Lower lobe of right lung (tissue), 2 donors: ENCODE data around the gene SMPD3. TPM values are rescaled to one million over a fixed set of nuclear protein-coding genes. Genes with fewer than 3 reads are reported as not detected.

Experiments used
- ATAC-seq, 2 donors: fragments of 200-7000 bp; cut with Tn5 transposase; one replicate each; pipeline ENCODE4 v1.9.1; 2020 to 2022; ENCODE audit warnings: mild to moderate bottlenecking in 2 of 2, moderate library complexity in 2 of 2
- DNase-seq: peaks from one replicate; pipeline ENCODE4 v3.0.0-alpha.2; 2020
- H3K27ac ChIP-seq: fragments of 200-600 bp; one replicate; pipeline ENCODE4 v1.8.0; 2022
- H3K27me3 ChIP-seq: fragments of 200-600 bp; one replicate; pipeline ENCODE4 v1.8.0; 2022; ENCODE audit warnings: low read depth
- H3K36me3 ChIP-seq: fragments of 200-600 bp; one replicate; pipeline ENCODE4 v1.8.0; 2022; ENCODE audit warnings: mild to moderate bottlenecking
- H3K4me1 ChIP-seq: fragments of 200-600 bp; one replicate; pipeline ENCODE4 v1.8.0; 2022
- H3K4me3 ChIP-seq: fragments of 200-600 bp; one replicate; pipeline ENCODE4 v1.8.0; 2022; ENCODE audit warnings: mild to moderate bottlenecking
- H3K9me3 ChIP-seq: fragments of 200-600 bp; one replicate; pipeline ENCODE4 v1.8.0; 2022
- intact Hi-C: fragments of 100-400 bp; cut with DNase I; formaldehyde crosslinking; loops from one replicate; pipeline ENCODE4 v1.11.0; 2022
- total RNA-seq: library from RNA; stranded (reverse); fragmentation: NEBNext Ultra II Directional; extraction: Animal tissue kit (Norgen Biotek cat#: 25700); gene quantifications from one replicate; pipeline ENCODE4 v1.2.1, GENCODE V29; 2021
- TF ChIP-seq, protein P1 (sequence below): fragments of 200-600 bp; IDR thresholded peaks from one replicate; pipeline ENCODE4 v1.8.0; 2022; ENCODE audit warnings: antibody characterized with exemption, mild to moderate bottlenecking
- donor health status: DM: no; HTN: yes; CAD: no; lungs with severe emphysema.

Gene SMPD3
- total RNA-seq, 1 donor from 2014 or later: 3.6 TPM

GRCh38 chr16:68368301-68368888 lies 79.9 kb downstream of the SMPD3 start:
- peaks cover 28% of the 10 kb centered on the region for H3K4me1 ChIP-seq
- intact Hi-C loops: no loop called here
- H3K27me3 ChIP-seq: no peaks in the 10 kb centered on the region
- H3K36me3 ChIP-seq: no peaks in the 10 kb centered on the region
- no peaks in the 10 kb centered on the region for H3K9me3 ChIP-seq
- no peak overlapping the region for H3K27ac ChIP-seq
- TF ChIP-seq, protein P1, sequence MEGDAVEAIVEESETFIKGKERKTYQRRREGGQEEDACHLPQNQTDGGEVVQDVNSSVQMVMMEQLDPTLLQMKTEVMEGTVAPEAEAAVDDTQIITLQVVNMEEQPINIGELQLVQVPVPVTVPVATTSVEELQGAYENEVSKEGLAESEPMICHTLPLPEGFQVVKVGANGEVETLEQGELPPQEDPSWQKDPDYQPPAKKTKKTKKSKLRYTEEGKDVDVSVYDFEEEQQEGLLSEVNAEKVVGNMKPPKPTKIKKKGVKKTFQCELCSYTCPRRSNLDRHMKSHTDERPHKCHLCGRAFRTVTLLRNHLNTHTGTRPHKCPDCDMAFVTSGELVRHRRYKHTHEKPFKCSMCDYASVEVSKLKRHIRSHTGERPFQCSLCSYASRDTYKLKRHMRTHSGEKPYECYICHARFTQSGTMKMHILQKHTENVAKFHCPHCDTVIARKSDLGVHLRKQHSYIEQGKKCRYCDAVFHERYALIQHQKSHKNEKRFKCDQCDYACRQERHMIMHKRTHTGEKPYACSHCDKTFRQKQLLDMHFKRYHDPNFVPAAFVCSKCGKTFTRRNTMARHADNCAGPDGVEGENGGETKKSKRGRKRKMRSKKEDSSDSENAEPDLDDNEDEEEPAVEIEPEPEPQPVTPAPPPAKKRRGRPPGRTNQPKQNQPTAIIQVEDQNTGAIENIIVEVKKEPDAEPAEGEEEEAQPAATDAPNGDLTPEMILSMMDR: no peak
- DNase-seq: no peak
- H3K4me3 ChIP-seq: no peak overlapping the region
- no peak for ATAC-seq

DNA sequence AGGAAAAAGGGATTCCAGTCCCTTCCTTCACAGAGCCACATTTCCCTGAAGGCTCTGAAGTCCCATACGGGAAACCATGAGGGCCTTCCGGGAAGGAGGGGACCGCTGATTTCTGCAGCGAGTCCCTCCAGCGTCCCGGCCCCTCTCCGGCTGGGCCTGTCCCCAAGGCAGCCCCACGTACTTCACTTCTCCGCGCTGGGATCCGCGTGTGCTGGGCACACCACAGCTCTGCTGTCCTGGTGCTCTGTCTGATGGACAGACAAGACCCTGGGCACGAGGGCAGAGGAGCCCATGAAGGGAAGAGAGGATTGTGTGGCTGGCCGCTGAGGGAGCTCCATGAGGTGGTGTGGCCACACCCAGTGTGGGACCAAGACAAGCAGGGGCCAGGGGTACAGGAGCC lies 80.4 kb downstream of the SMPD3 start:
- Histone ChIP-seq H3K27me3 (no peaks in the 10 kb centered on the region), H3K9me3 (no peaks in the 10 kb centered on the region), H3K36me3 (no peaks in the 10 kb centered on the region), H3K4me3 (no peak overlapping the region), H3K4me1 (peaks cover 32% of the 10 kb centered on the region), H3K27ac (no peak overlapping the region)
- ATAC-seq (no peak), DNase-seq (no peak)
- intact Hi-C loops: no loop called here
- TF ChIP-seq, protein P1: no peak

- no peak for DNase-seq
- H3K27ac ChIP-seq: no peak overlapping the region
- TF ChIP-seq, protein P1: no peak
- H3K27me3 ChIP-seq: no peaks in the 10 kb centered on the region
- H3K9me3 ChIP-seq: no peaks in the 10 kb centered on the region
- H3K4me1 ChIP-seq: peaks cover 32% of the 10 kb centered on the region
- no peak for ATAC-seq
- intact Hi-C loops: no loop called here
- H3K36me3 ChIP-seq: no peaks in the 10 kb centered on the region
- no peak overlapping the region for H3K4me3 ChIP-seq
Measured at GRCh38 chr16:68367440-68367839, 80.9 kb downstream of the SMPD3 start.

DNA sequence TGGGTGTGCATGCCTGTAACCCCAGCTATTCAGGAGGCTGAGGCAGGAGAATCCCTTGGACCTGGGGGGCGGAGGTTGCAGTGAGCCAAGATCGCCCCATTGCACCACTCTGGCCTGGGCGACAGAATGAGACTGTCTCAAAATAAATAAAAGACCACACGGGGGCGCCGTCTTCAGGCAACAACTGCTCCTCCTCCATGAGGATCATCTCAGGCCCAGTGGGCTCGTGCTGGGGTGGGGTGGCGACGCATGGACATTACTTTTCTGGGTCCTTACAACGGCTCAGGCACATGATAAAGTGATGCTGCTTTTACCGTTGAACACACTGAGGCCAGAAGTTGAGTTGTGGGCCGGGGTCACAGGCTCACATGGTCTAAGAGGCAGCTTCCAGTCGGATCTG lies 81.3 kb downstream of the SMPD3 start:
- Histone ChIP-seq H3K4me3 (no peak overlapping the region), H3K27me3 (no peaks in the 10 kb centered on the region), H3K36me3 (no peaks in the 10 kb centered on the region), H3K4me1 (peaks cover 32% of the 10 kb centered on the region), H3K27ac (no peak overlapping the region), H3K9me3 (no peaks in the 10 kb centered on the region)
- TF ChIP-seq, protein P1: peak; percentile 43
- DNase-seq (no peak), ATAC-seq (no peak)
- intact Hi-C loops: no loop called here

DNA sequence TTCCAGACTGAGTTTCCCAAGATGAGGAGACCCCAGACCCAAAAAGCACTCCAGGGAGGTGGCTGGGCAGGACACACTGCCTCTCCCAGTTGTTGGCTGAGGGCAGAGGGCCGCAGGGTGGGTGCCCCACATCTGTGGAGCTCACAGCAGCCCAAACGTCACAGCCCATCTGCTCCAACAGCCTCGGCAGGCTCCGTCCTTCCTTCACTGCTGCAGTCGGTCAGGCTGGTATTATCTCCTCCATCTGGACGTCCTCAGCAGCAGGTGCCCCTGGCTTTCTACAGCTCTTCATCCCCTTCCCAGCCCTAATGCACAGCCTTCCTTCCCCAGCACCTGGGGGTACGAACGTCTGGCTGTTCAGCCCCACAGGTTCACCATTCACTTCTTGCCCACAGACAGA lies 82.2 kb downstream of the SMPD3 start:
- Histone ChIP-seq H3K4me3 (no peak overlapping the region), H3K27ac (no peak overlapping the region), H3K27me3 (no peaks in the 10 kb centered on the region), H3K4me1 (peaks cover 32% of the 10 kb centered on the region), H3K9me3 (no peaks in the 10 kb centered on the region), H3K36me3 (no peaks in the 10 kb centered on the region)
- no peak for DNase-seq
- TF ChIP-seq, protein P1: no peak
- intact Hi-C loops: no loop called here
- ATAC-seq: no peak
